ENCODE data around the gene LGALS3. TPM values are rescaled to one million over a fixed set of nuclear protein-coding genes. Genes with fewer than 3 reads are reported as not detected.
A peak's percentile ranks its signal among the peaks of the same experiment; 100 is the strongest.

The LGALS3 gene
- polyA plus RNA-seq, 1 donor (not counting 4 experiments of a cell fraction or from before 2014, with no cell fraction given): 193 TPM

GRCh38 chr14:55138091-55138490, 9.0 kb downstream of the LGALS3 start:
- Histone ChIP-seq H3K9ac (ENCODE audit: control insufficient read depth, extremely low read depth, insufficient read depth, low read length) (no peak overlapping the region), H4K20me1 (ENCODE audit: control insufficient read depth, extremely low read depth, insufficient read depth, low read length) (peaks cover 8% of the 10 kb centered on the region), H3K27ac (ENCODE audit: control insufficient read depth, insufficient read depth, low read length) (no peak overlapping the region), H3K79me2 (ENCODE audit: control insufficient read depth, insufficient read depth, low read length) (peaks cover 56% of the 10 kb centered on the region), H3K4me1 (ENCODE audit: control insufficient read depth, extremely low read depth, insufficient read depth, low read length) (peaks cover 22% of the 10 kb centered on the region), H3K4me2 (ENCODE audit: control insufficient read depth, extremely low read depth, insufficient read depth, low read depth, low read length) (no peak overlapping the region), H2AFZ (ENCODE audit: control insufficient read depth, low read length) (no peak overlapping the region), H3K36me3 (ENCODE audit: control insufficient read depth in 2 of 2, extremely low read depth in 1 of 2, insufficient read depth in 2 of 2, low read length in 2 of 2) (peaks cover 38 to 70% of the 10 kb centered on the region in 2 experiments), H3K9me3 (ENCODE audit: control insufficient read depth, low read depth, low read length) (no peaks in the 10 kb centered on the region), H3K27me3 (ENCODE audit: control insufficient read depth, extremely low read depth, insufficient read depth, low read length) (no peaks in the 10 kb centered on the region), H3K9me1 (ENCODE audit: control insufficient read depth, extremely low read depth, insufficient read depth, low read length) (peaks cover 7% of the 10 kb centered on the region), H3K4me3 (ENCODE audit: control insufficient read depth in 2 of 3, extremely low read depth in 1 of 3, insufficient read depth in 2 of 3, low read depth in 1 of 3, low read length in 3 of 3) (no peak overlapping the region)
- TF ChIP-seq EZH2 (IDR thresholded peaks at IDR 0.05; ENCODE audit: low read length) (no peak), CTCF (optimal IDR thresholded peaks at IDR 0.05 in 1 of 3, IDR thresholded peaks at IDR 0.05 in 1 of 3, conservative IDR thresholded peaks at IDR 0.05 in 1 of 3; ENCODE audit: extremely low read depth in 1 of 3, insufficient read depth in 2 of 3, low read length in 3 of 3) (peak; percentile 14 to 42 (median 35))
- FAIRE-seq: no peak
- dilution Hi-C loops (cut with MboI; ENCODE audit: extremely low pct_ligation_motif_present, low sequenced_read_pairs): no loop called here
- DNase-seq (ENCODE audit: low read depth, low spot score): no peak

- Histone ChIP-seq H3K27ac (ENCODE audit: control insufficient read depth, insufficient read depth, low read length) (no peak overlapping the region), H3K4me3 (ENCODE audit: control insufficient read depth in 2 of 3, extremely low read depth in 1 of 3, insufficient read depth in 2 of 3, low read depth in 1 of 3, low read length in 3 of 3) (no peak overlapping the region), H3K4me2 (ENCODE audit: control insufficient read depth, extremely low read depth, insufficient read depth, low read depth, low read length) (no peak overlapping the region), H3K36me3 (ENCODE audit: control insufficient read depth in 2 of 2, extremely low read depth in 1 of 2, insufficient read depth in 2 of 2, low read length in 2 of 2) (peaks cover 41 to 69% of the 10 kb centered on the region in 2 experiments), H3K9me3 (ENCODE audit: control insufficient read depth, low read depth, low read length) (no peaks in the 10 kb centered on the region), H3K4me1 (ENCODE audit: control insufficient read depth, extremely low read depth, insufficient read depth, low read length) (peaks cover 18% of the 10 kb centered on the region), H3K79me2 (ENCODE audit: control insufficient read depth, insufficient read depth, low read length) (peaks cover 46% of the 10 kb centered on the region), H3K9me1 (ENCODE audit: control insufficient read depth, extremely low read depth, insufficient read depth, low read length) (peaks cover 7% of the 10 kb centered on the region), H3K27me3 (ENCODE audit: control insufficient read depth, extremely low read depth, insufficient read depth, low read length) (no peaks in the 10 kb centered on the region), H2AFZ (ENCODE audit: control insufficient read depth, low read length) (no peak overlapping the region), H3K9ac (ENCODE audit: control insufficient read depth, extremely low read depth, insufficient read depth, low read length) (no peak overlapping the region), H4K20me1 (ENCODE audit: control insufficient read depth, extremely low read depth, insufficient read depth, low read length) (peaks cover 8% of the 10 kb centered on the region)
- DNase-seq (ENCODE audit: low read depth, low spot score) (no peak), FAIRE-seq (no peak)
- TF ChIP-seq CTCF (optimal IDR thresholded peaks at IDR 0.05 in 1 of 3, IDR thresholded peaks at IDR 0.05 in 1 of 3, conservative IDR thresholded peaks at IDR 0.05 in 1 of 3; ENCODE audit: extremely low read depth in 1 of 3, insufficient read depth in 2 of 3, low read length in 3 of 3) (no peak), EZH2 (IDR thresholded peaks at IDR 0.05; ENCODE audit: low read length) (no peak)
- dilution Hi-C loops (cut with MboI; ENCODE audit: extremely low pct_ligation_motif_present, low sequenced_read_pairs): no loop called here
These were observed 10.1 kb downstream of the LGALS3 start for GRCh38 chr14:55139141-55139540.

Data from keratinocyte (primary cell).